ENCODE data around the gene RTN4RL1. TPM values are rescaled to one million over a fixed set of nuclear protein-coding genes. Genes with fewer than 3 reads are reported as not detected.

RTN4RL1 gene
- total and polyA plus RNA-seq, 2 of the 13 experiments (the other 11 are each of a cell fraction or from before 2014, with no cell fraction given), result 0.01 TPM; not detected in 1

DNA sequence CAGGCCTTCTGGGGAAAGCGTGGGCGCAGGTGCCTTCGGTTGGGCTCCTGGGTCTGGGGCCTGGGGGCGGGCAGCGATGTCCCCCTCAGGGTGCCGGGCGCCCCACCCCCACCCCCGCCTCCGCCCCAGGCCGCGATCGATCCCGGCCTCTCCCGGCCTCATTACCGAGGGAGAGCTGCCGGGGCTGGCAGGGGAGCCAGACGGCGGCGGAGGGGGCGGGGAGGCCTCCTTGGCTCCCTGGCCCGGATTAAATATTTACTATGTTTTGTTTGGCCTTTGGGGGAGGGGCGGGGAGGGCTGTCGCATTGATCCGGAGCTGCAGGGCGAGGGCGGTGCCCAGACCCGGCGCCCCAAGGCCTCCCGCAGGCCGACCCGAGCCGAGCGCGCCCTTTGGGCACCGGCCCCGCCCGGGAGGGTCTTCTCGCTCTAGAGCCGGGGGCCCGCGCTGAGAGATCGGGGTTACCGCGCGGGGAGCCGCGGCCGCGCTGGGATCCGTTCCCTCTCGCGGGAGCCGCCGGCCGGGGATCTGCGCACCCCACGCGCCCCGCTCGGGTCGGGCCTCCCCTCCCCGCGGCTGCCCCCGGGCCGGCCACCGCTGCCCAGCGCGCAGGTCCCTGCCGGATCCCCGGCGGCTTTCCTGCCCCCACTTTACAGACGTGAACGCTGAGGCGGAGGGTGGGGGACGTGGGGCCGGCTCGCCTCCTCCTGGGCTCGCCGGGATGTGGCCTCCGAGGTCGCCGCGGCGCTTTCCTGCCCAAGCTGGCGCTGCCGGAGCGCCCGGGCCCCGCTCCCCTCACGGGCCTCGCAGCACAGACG, 27.0 kb downstream of the RTN4RL1 start (continued):
- TF ChIP-seq, protein P1, sequence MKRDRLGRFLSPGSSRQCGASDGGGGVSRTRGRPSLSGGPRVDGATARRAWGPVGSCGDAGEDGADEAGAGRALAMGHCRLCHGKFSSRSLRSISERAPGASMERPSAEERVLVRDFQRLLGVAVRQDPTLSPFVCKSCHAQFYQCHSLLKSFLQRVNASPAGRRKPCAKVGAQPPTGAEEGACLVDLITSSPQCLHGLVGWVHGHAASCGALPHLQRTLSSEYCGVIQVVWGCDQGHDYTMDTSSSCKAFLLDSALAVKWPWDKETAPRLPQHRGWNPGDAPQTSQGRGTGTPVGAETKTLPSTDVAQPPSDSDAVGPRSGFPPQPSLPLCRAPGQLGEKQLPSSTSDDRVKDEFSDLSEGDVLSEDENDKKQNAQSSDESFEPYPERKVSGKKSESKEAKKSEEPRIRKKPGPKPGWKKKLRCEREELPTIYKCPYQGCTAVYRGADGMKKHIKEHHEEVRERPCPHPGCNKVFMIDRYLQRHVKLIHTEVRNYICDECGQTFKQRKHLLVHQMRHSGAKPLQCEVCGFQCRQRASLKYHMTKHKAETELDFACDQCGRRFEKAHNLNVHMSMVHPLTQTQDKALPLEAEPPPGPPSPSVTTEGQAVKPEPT (CRISPR knock-in tag; IDR thresholded peaks at IDR 0.05; ENCODE audit: low read depth), result no peak
- no peak for TF ChIP-seq ARNT (IDR thresholded peaks at IDR 0.05)
- no peak for TF ChIP-seq ZNF567 (CRISPR knock-in tag; IDR thresholded peaks at IDR 0.05; ENCODE audit: borderline replicate concordance)
- no peak for TF ChIP-seq ZNF616 (CRISPR knock-in tag; IDR thresholded peaks at IDR 0.05; ENCODE audit: low read depth)
- no peak for TF ChIP-seq ATAD3A (CRISPR knock-in tag; IDR thresholded peaks at IDR 0.05)
- no peak for TF ChIP-seq ZNF329 (CRISPR knock-in tag; IDR thresholded peaks at IDR 0.05; ENCODE audit: low read depth)
- TF ChIP-seq, protein P2, sequence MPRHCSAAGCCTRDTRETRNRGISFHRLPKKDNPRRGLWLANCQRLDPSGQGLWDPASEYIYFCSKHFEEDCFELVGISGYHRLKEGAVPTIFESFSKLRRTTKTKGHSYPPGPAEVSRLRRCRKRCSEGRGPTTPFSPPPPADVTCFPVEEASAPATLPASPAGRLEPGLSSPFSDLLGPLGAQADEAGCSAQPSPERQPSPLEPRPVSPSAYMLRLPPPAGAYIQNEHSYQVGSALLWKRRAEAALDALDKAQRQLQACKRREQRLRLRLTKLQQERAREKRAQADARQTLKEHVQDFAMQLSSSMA (CRISPR knock-in tag; IDR thresholded peaks at IDR 0.05), result no peak
- peak; percentile 80 for TF ChIP-seq BCL6 (CRISPR knock-in tag; IDR thresholded peaks at IDR 0.05)
- no peak for TF ChIP-seq SRSF4 (IDR thresholded peaks at IDR 0.05; ENCODE audit: low read depth, low read length, poor library complexity, severe bottlenecking)
- TF ChIP-seq MXI1 (IDR thresholded peaks at IDR 0.05; ENCODE audit: borderline replicate concordance, low read depth, low read length), result 0 out of 3 replicates have a peak, but pooled peaks have one; percentile 22
- TF ChIP-seq ZNF12 (CRISPR knock-in tag; IDR thresholded peaks at IDR 0.05), result no peak
- TF ChIP-seq HNRNPLL (IDR thresholded peaks at IDR 0.05; ENCODE audit: low read depth, low read length, poor library complexity, severe bottlenecking), result peak; percentile 23
- TF ChIP-seq ARNT2 (CRISPR knock-in tag; IDR thresholded peaks at IDR 0.05; ENCODE audit: low read depth), result no peak
- TF ChIP-seq SRF (IDR thresholded peaks at IDR 0.05; ENCODE audit: low read depth, low read length), result no peak
- TF ChIP-seq, protein P3, sequence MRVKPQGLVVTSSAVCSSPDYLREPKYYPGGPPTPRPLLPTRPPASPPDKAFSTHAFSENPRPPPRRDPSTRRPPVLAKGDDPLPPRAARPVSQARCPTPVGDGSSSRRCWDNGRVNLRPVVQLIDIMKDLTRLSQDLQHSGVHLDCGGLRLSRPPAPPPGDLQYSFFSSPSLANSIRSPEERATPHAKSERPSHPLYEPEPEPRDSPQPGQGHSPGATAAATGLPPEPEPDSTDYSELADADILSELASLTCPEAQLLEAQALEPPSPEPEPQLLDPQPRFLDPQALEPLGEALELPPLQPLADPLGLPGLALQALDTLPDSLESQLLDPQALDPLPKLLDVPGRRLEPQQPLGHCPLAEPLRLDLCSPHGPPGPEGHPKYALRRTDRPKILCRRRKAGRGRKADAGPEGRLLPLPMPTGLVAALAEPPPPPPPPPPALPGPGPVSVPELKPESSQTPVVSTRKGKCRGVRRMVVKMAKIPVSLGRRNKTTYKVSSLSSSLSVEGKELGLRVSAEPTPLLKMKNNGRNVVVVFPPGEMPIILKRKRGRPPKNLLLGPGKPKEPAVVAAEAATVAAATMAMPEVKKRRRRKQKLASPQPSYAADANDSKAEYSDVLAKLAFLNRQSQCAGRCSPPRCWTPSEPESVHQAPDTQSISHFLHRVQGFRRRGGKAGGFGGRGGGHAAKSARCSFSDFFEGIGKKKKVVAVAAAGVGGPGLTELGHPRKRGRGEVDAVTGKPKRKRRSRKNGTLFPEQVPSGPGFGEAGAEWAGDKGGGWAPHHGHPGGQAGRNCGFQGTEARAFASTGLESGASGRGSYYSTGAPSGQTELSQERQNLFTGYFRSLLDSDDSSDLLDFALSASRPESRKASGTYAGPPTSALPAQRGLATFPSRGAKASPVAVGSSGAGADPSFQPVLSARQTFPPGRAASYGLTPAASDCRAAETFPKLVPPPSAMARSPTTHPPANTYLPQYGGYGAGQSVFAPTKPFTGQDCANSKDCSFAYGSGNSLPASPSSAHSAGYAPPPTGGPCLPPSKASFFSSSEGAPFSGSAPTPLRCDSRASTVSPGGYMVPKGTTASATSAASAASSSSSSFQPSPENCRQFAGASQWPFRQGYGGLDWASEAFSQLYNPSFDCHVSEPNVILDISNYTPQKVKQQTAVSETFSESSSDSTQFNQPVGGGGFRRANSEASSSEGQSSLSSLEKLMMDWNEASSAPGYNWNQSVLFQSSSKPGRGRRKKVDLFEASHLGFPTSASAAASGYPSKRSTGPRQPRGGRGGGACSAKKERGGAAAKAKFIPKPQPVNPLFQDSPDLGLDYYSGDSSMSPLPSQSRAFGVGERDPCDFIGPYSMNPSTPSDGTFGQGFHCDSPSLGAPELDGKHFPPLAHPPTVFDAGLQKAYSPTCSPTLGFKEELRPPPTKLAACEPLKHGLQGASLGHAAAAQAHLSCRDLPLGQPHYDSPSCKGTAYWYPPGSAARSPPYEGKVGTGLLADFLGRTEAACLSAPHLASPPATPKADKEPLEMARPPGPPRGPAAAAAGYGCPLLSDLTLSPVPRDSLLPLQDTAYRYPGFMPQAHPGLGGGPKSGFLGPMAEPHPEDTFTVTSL (CRISPR knock-in tag; IDR thresholded peaks at IDR 0.05; ENCODE audit: borderline replicate concordance), result no peak
- no peak for TF ChIP-seq ZNF101 (CRISPR knock-in tag; IDR thresholded peaks at IDR 0.05; ENCODE audit: borderline replicate concordance, low read depth)
- TF ChIP-seq, protein P4, sequence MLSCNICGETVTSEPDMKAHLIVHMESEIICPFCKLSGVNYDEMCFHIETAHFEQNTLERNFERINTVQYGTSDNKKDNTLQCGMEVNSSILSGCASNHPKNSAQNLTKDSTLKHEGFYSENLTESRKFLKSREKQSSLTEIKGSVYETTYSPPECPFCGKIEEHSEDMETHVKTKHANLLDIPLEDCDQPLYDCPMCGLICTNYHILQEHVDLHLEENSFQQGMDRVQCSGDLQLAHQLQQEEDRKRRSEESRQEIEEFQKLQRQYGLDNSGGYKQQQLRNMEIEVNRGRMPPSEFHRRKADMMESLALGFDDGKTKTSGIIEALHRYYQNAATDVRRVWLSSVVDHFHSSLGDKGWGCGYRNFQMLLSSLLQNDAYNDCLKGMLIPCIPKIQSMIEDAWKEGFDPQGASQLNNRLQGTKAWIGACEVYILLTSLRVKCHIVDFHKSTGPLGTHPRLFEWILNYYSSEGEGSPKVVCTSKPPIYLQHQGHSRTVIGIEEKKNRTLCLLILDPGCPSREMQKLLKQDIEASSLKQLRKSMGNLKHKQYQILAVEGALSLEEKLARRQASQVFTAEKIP (CRISPR knock-in tag; IDR thresholded peaks at IDR 0.05; ENCODE audit: borderline replicate concordance), result no peak
- no peak for TF ChIP-seq ZNF674 (CRISPR knock-in tag; IDR thresholded peaks at IDR 0.05; ENCODE audit: low read depth)
- TF ChIP-seq PCBP2 (optimal IDR thresholded peaks at IDR 0.05; ENCODE audit: low read depth, low read length, poor library complexity, severe bottlenecking), result no peak

Data from HepG2 (cell line).